ENCODE data around the gene VSTM2L. TPM values are rescaled to one million over a fixed set of nuclear protein-coding genes. Genes with fewer than 3 reads are reported as not detected.

VSTM2L gene
- total RNA-seq, 3 donors from 2014 or later (not counting 1 experiment from before 2014, with no cell fraction given) = 0.18 TPM; not detected in 2

DNA sequence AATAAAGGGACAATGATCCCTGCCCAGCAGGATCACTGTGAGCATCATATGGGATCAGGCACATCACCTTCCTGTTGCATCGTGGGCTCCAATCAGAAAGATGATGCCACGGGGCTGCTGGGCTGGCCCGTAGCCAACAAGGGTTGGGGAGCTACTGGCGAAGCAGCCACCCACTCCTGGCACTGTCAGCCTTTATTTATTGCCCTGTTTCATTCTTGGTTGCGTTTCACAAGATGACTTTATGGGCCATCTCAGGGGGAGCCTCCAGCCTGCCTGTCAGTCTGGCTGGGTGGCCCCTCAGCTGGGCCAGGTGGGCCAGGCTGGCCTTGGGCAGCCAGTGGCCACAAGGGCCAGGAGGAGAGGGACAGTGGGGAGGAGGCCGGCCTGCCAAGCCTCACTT, 17.3 kb downstream of the VSTM2L start:
- TF ChIP-seq, protein P1, sequence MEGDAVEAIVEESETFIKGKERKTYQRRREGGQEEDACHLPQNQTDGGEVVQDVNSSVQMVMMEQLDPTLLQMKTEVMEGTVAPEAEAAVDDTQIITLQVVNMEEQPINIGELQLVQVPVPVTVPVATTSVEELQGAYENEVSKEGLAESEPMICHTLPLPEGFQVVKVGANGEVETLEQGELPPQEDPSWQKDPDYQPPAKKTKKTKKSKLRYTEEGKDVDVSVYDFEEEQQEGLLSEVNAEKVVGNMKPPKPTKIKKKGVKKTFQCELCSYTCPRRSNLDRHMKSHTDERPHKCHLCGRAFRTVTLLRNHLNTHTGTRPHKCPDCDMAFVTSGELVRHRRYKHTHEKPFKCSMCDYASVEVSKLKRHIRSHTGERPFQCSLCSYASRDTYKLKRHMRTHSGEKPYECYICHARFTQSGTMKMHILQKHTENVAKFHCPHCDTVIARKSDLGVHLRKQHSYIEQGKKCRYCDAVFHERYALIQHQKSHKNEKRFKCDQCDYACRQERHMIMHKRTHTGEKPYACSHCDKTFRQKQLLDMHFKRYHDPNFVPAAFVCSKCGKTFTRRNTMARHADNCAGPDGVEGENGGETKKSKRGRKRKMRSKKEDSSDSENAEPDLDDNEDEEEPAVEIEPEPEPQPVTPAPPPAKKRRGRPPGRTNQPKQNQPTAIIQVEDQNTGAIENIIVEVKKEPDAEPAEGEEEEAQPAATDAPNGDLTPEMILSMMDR (IDR thresholded peaks at IDR 0.05) = no peak
- ATAC-seq (no peak), DNase-seq (no peak)
- Mint-ChIP-seq H3K9me3 (no peaks in the 10 kb centered on the region), H3K27me3 (ENCODE audit: low read depth in 2 of 2) (peaks cover 12 to 15% of the 10 kb centered on the region in 2 donors), H3K36me3 (no peaks in the 10 kb centered on the region), H3K4me3 (no peak overlapping the region), H3K27ac (no peak overlapping the region), H3K4me1 (peaks cover 7 to 20% of the 10 kb centered on the region in 2 donors)
- intact Hi-C loops (cut with micrococcal nuclease) = no loop called here
- Histone ChIP-seq H3K27me3 (ENCODE audit: control insufficient read depth, insufficient read depth, low read length) (peaks cover 8% of the 10 kb centered on the region), H3K9me3 (ENCODE audit: control insufficient read depth, insufficient read depth, low read length) (no peaks in the 10 kb centered on the region), H3K27ac (ENCODE audit: low read length) (no peak overlapping the region), H3K4me3 (ENCODE audit: low read length) (no peak overlapping the region), H3K4me1 (ENCODE audit: control insufficient read depth, insufficient read depth, low read length) (peaks cover 2% of the 10 kb centered on the region), H3K36me3 (ENCODE audit: control insufficient read depth, insufficient read depth, low read length) (no peaks in the 10 kb centered on the region)
- WGBS (ENCODE audit: insufficient coverage) = 28% methylated on average over 6 of the region's 6 CpGs

DNA sequence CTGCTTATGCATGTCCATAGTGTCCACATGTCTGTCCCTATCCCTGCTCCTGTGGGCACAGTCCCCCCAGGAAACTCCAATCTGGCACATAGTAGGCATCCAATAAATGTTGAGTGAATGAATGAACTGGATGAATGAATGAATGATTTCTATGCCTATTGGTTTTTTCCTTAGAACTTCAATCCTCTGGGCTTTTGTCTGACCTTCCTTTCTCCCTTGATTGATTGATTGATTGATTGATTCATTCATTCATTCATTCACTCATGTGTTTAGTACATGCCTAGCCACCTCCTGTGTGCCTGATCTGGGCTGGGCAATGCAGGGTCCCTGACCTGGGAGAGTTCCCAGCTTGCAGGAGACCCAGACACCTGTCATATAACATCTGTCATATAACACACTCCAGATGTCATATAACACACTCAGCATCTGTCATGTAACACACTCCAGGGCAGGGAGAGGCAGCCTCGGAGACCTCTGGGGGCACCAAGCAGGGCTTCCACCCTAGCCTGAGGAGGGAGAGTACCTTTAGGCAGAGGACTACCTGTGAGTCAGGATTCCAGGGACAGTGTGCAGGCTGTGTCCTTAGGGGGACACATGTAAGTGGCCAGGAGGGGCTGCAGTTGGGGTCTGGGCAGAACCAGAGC, 17.9 kb downstream of the VSTM2L start:
- H3K27me3 ChIP-seq (ENCODE audit: control insufficient read depth, insufficient read depth, low read length) = peaks cover 8% of the 10 kb centered on the region
- no peak overlapping the region for H3K27ac ChIP-seq (ENCODE audit: low read length)
- WGBS (ENCODE audit: insufficient coverage) = 100% methylated on average over 1 of the region's 1 CpG
- TF ChIP-seq, protein P1 (IDR thresholded peaks at IDR 0.05) = no peak
- no peaks in the 10 kb centered on the region for H3K4me1 ChIP-seq (ENCODE audit: control insufficient read depth, insufficient read depth, low read length)
- DNase-seq = no peak
- Mint-ChIP-seq H3K9me3 (no peaks in the 10 kb centered on the region), H3K27ac (no peak overlapping the region), H3K36me3 (no peaks in the 10 kb centered on the region), H3K27me3 (ENCODE audit: low read depth in 2 of 2) (peaks cover 12 to 13% of the 10 kb centered on the region in 2 donors), H3K4me1 (peaks cover 7 to 18% of the 10 kb centered on the region in 2 donors), H3K4me3 (no peak overlapping the region)
- intact Hi-C loops (cut with micrococcal nuclease) = no loop called here
- no peaks in the 10 kb centered on the region for H3K9me3 ChIP-seq (ENCODE audit: control insufficient read depth, insufficient read depth, low read length)
- no peak for ATAC-seq
- no peak overlapping the region for H3K4me3 ChIP-seq (ENCODE audit: low read length)
- H3K36me3 ChIP-seq (ENCODE audit: control insufficient read depth, insufficient read depth, low read length) = no peaks in the 10 kb centered on the region

DNA sequence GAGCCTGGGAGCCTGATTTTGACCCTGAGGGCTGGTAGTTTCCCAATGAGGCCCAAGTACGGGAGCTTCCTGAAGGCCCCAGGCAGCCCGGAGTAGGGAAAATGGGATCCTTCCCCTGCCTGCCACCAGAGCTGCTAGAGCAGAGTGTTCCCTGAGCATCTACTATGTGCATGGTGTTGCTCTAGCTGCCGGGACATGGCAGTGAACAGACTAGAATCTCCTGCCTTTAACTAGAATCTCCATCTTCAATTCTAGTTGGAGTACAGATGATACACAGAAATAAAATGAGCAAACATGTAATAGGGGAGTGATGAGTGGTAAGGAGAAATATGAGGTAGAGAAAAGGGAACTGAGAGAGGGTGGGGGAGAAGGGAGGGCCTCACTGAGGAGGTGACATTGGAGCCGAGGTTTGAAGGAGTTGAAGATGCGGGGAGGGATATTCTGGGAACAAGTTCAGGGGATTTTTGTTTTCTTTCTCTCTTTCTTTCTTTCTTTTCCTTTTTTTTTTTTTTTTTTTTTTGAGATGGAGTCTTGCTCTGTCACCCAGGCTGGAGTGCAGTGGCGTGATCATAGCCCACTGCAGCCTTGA, 18.5 kb downstream of the VSTM2L start:
- Mint-ChIP-seq H3K4me3 (no peak overlapping the region), H3K36me3 (no peaks in the 10 kb centered on the region), H3K27me3 (ENCODE audit: low read depth in 2 of 2) (peaks cover 9 to 12% of the 10 kb centered on the region in 2 donors), H3K9me3 (no peaks in the 10 kb centered on the region), H3K4me1 (peaks cover 4 to 12% of the 10 kb centered on the region in 2 donors), H3K27ac (no peak overlapping the region)
- Histone ChIP-seq H3K4me1 (ENCODE audit: control insufficient read depth, insufficient read depth, low read length) (no peaks in the 10 kb centered on the region), H3K27me3 (ENCODE audit: control insufficient read depth, insufficient read depth, low read length) (peaks cover 2% of the 10 kb centered on the region), H3K36me3 (ENCODE audit: control insufficient read depth, insufficient read depth, low read length) (no peaks in the 10 kb centered on the region), H3K27ac (ENCODE audit: low read length) (no peak overlapping the region), H3K9me3 (ENCODE audit: control insufficient read depth, insufficient read depth, low read length) (no peaks in the 10 kb centered on the region), H3K4me3 (ENCODE audit: low read length) (no peak overlapping the region)
- intact Hi-C loops (cut with micrococcal nuclease) = no loop called here
- DNase-seq (no peak), ATAC-seq (no peak)
- 75% methylated on average over 3 of the region's 6 CpGs for WGBS (ENCODE audit: insufficient coverage)
- TF ChIP-seq, protein P1 (IDR thresholded peaks at IDR 0.05) = no peak
